DND-41 (cell line): ENCODE results near the gene RFPL1.

ENCODE experiments used
- ATAC-seq: fragments of 200-7000 bp; cut with Tn5 transposase; 3 replicates; pipeline ENCODE4 v1.9.1; 2021; ENCODE audit warnings: low read depth; ENCODE audit not compliant: insufficient read depth
- DNase-seq: peaks from one replicate; pipeline ENCODE4 v3.0.0-alpha.2; 2020
- H2AFZ ChIP-seq: 2 replicates; pipeline ENCODE4 v1.6.0; 2012; ENCODE audit warnings: low read depth, low read length
- H3K27ac ChIP-seq: 2 replicates; pipeline ENCODE4 v1.5.1; 2012; ENCODE audit warnings: low read length, inconsistent platforms
- H3K27me3 ChIP-seq: fragments of 200-600 bp; sonication (generic); 2 replicates; pipeline ENCODE4 v1.6.0; 2012; ENCODE audit warnings: low read length, mild to moderate bottlenecking, inconsistent platforms; ENCODE audit not compliant: insufficient read depth, poor library complexity
- H3K36me3 ChIP-seq: 2 replicates; pipeline ENCODE4 v1.5.1; 2012; ENCODE audit warnings: low read length, inconsistent platforms; ENCODE audit not compliant: insufficient read depth
- H3K4me1 ChIP-seq: 2 replicates; pipeline ENCODE4 v1.5.1; 2012; ENCODE audit warnings: mild to moderate bottlenecking, low read length; ENCODE audit not compliant: insufficient read depth
- H3K4me2 ChIP-seq: 2 replicates; pipeline ENCODE4 v1.6.0; 2012; ENCODE audit warnings: mild to moderate bottlenecking, moderate library complexity, low read length, inconsistent platforms; ENCODE audit not compliant: insufficient read depth
- H3K4me3 ChIP-seq, 2 experiments: fragments of 200-600 bp in 1 of 2; shearing (Covaris generic) in 1 of 2; 2 replicates each; pipeline ENCODE4 v1.5.1; 2012 to 2016; ENCODE audit warnings: inconsistent platforms in 2 of 2, low read length in 2 of 2, mild to moderate bottlenecking in 2 of 2, low read depth in 1 of 2, moderate library complexity in 1 of 2
- H3K79me2 ChIP-seq: 2 replicates; pipeline ENCODE4 v1.6.0; 2012; ENCODE audit warnings: low read length, inconsistent platforms; ENCODE audit not compliant: insufficient read depth
- H3K9ac ChIP-seq: 2 replicates; pipeline ENCODE4 v1.6.0; 2012; ENCODE audit warnings: low read depth, mild to moderate bottlenecking, inconsistent platforms, low read length, moderate library complexity
- H3K9me3 ChIP-seq: 2 replicates; pipeline ENCODE4 v1.5.1; 2012; ENCODE audit warnings: low read length, moderate library complexity, mild to moderate bottlenecking, inconsistent platforms; ENCODE audit not compliant: insufficient read depth, severe bottlenecking
- H4K20me1 ChIP-seq: 2 replicates; pipeline ENCODE4 v1.6.0; 2012; ENCODE audit warnings: low read length; ENCODE audit not compliant: insufficient read depth
- EZH2 ChIP-seq: IDR thresholded peaks from 3 replicates; pipeline ENCODE4 v1.6.1; 2012; ENCODE audit warnings: borderline replicate concordance, low read depth, mild to moderate bottlenecking, moderate library complexity, low read length, inconsistent platforms; ENCODE audit not compliant: severe bottlenecking
- TF ChIP-seq, protein P1 (sequence below): IDR thresholded peaks from 2 replicates; pipeline ENCODE4 v1.5.1; 2012; ENCODE audit warnings: borderline replicate concordance, low read length, moderate library complexity, mild to moderate bottlenecking; ENCODE audit not compliant: poor library complexity, severe bottlenecking; ENCODE audit errors: extremely low read depth

Gene RFPL1

GRCh38 chr22:29483254-29483653, 44.9 kb downstream of the RFPL1 start:
- no peak overlapping the region for H3K27ac ChIP-seq
- no peak overlapping the region for H3K4me3 ChIP-seq
- H3K27me3 ChIP-seq, result no peaks in the 10 kb centered on the region
- H3K36me3 ChIP-seq, result no peaks in the 10 kb centered on the region
- peaks cover 2% of the 10 kb centered on the region; the same call in 1 of the 2 replicates for H3K4me1 ChIP-seq
- H3K79me2 ChIP-seq, result no peaks in the 10 kb centered on the region
- peaks cover 6% of the 10 kb centered on the region; the same call in 1 of the 2 replicates for H4K20me1 ChIP-seq
- no peak for ATAC-seq
- no peak for DNase-seq
- H3K4me2 ChIP-seq, result no peak overlapping the region
- no peak for TF ChIP-seq EZH2
- TF ChIP-seq, protein P1, sequence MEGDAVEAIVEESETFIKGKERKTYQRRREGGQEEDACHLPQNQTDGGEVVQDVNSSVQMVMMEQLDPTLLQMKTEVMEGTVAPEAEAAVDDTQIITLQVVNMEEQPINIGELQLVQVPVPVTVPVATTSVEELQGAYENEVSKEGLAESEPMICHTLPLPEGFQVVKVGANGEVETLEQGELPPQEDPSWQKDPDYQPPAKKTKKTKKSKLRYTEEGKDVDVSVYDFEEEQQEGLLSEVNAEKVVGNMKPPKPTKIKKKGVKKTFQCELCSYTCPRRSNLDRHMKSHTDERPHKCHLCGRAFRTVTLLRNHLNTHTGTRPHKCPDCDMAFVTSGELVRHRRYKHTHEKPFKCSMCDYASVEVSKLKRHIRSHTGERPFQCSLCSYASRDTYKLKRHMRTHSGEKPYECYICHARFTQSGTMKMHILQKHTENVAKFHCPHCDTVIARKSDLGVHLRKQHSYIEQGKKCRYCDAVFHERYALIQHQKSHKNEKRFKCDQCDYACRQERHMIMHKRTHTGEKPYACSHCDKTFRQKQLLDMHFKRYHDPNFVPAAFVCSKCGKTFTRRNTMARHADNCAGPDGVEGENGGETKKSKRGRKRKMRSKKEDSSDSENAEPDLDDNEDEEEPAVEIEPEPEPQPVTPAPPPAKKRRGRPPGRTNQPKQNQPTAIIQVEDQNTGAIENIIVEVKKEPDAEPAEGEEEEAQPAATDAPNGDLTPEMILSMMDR, result no peak
- no peak overlapping the region for H3K9ac ChIP-seq
- H2AFZ ChIP-seq, result no peak overlapping the region
- H3K9me3 ChIP-seq, result no peaks in the 10 kb centered on the region

DNA sequence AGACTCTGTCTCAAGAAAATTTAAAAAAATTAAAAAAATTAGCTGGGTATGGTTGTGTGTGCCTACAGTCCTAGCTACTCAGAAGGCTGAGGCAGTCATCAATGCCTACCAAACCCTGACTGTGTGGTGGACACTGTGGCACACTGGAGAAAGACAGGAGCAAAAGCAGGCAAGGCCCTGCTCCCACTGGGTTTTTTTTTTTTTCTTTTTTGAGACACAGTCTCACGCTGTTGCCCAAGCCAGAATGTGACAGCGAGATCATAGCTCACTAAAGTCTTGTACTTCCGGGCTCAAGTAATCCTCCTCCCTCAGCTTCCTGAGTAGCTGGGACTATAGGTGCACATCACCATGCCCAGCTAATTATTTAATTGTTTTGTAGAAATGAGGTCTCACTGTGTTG, 46.3 kb downstream of the RFPL1 start:
- H3K27ac ChIP-seq, result no peak overlapping the region
- no peaks in the 10 kb centered on the region for H3K36me3 ChIP-seq
- H3K9me3 ChIP-seq, result no peaks in the 10 kb centered on the region
- DNase-seq, result no peak
- no peaks in the 10 kb centered on the region for H3K4me1 ChIP-seq
- H3K4me3 ChIP-seq, result no peak overlapping the region
- no peak overlapping the region for H3K9ac ChIP-seq
- no peak overlapping the region for H2AFZ ChIP-seq
- H3K27me3 ChIP-seq, result no peaks in the 10 kb centered on the region
- no peaks in the 10 kb centered on the region for H3K79me2 ChIP-seq
- H3K4me2 ChIP-seq, result no peak overlapping the region
- TF ChIP-seq, protein P1, result no peak
- no peak for TF ChIP-seq EZH2
- peaks cover 5% of the 10 kb centered on the region; the same call in 1 of the 2 replicates for H4K20me1 ChIP-seq
- no peak for ATAC-seq

- Histone ChIP-seq H3K36me3 (no peaks in the 10 kb centered on the region), H3K4me1 (no peaks in the 10 kb centered on the region), H3K27ac (no peak overlapping the region), H3K9me3 (no peaks in the 10 kb centered on the region), H2AFZ (no peak overlapping the region), H3K9ac (no peak overlapping the region), H3K79me2 (no peaks in the 10 kb centered on the region), H3K27me3 (no peaks in the 10 kb centered on the region), H3K4me3 (no peak overlapping the region), H3K4me2 (no peak overlapping the region), H4K20me1 (peaks cover 5% of the 10 kb centered on the region; the same call in 1 of the 2 replicates)
- DNase-seq (no peak), ATAC-seq (no peak)
- TF ChIP-seq, protein P1, result no peak
- no peak for TF ChIP-seq EZH2
Measured at GRCh38 chr22:29485448-29485847, 47.1 kb downstream of the RFPL1 start.
